Spleen (tissue), 11 donors: ENCODE data around the gene RALGDS. TPM values are rescaled to one million over a fixed set of nuclear protein-coding genes. Genes with fewer than 3 reads are reported as not detected.
"Not testable (repeated sequence)": the region's sequence is repeated elsewhere in the genome, so short reads cannot be mapped to it uniquely, and the experiment has no call there.

Experiments
- DNase-seq: peaks from one replicate; pipeline ENCODE4 v3.0.0-alpha.2; 2020
- H3K27ac ChIP-seq, 8 donors: fragments of 200-600 bp; sonication (generic) in 7 of 8; 1 replicate in 4 of 8; 2 replicates in 4 of 8; pipeline versions ENCODE4 v1.5.0 to v1.8.0; 2016 to 2021; ENCODE audit warnings: inconsistent platforms in 4 of 8, mild to moderate bottlenecking in 4 of 8, moderate library complexity in 1 of 8
- H3K27me3 ChIP-seq, 7 donors: fragments of 200-600 bp; sonication (generic) in 6 of 7; replicated peaks in 1 of 7; 1 replicate in 4 of 7; 2 replicates in 3 of 7; pipeline versions ENCODE4 v1.5.0 to v1.8.0; 2016 to 2021; ENCODE audit warnings: inconsistent platforms in 3 of 7, mild to moderate bottlenecking in 1 of 7
- H3K36me3 ChIP-seq, 6 donors: fragments of 200-600 bp; sonication (generic) in 5 of 6; 1 replicate in 4 of 6; 2 replicates in 2 of 6; pipeline versions ENCODE4 v1.5.0 to v1.8.0; 2016 to 2021; ENCODE audit warnings: inconsistent platforms in 2 of 6
- H3K4me1 ChIP-seq, 6 donors: fragments of 200-600 bp; sonication (generic) in 5 of 6; 1 replicate in 3 of 6; 2 replicates in 3 of 6; pipeline versions ENCODE4 v1.5.0 to v1.8.0; 2016 to 2021; ENCODE audit warnings: inconsistent platforms in 3 of 6
- H3K4me3 ChIP-seq, 8 donors: fragments of 200-600 bp; sonication (generic) in 7 of 8; 1 replicate in 4 of 8; 2 replicates in 4 of 8; pipeline versions ENCODE4 v1.5.0 to v1.8.0; 2016 to 2021; ENCODE audit warnings: inconsistent platforms in 4 of 8, mild to moderate bottlenecking in 4 of 8, moderate library complexity in 2 of 8
- H3K9me3 ChIP-seq, 8 donors: fragments of 200-600 bp; sonication (generic) in 7 of 8; 1 replicate in 4 of 8; 2 replicates in 4 of 8; pipeline versions ENCODE4 v1.5.0 to v1.8.0; 2016 to 2021; ENCODE audit warnings: inconsistent platforms in 4 of 8
- CTCF ChIP-seq, 11 experiments: fragments of 200-600 bp in 7 of 11; fragments of 450-650 bp in 4 of 11; sonication (generic) in 4 of 11; IDR thresholded peaks in 8 of 11; conservative IDR thresholded peaks in 3 of 11; 1 replicate in 7 of 11; 2 replicates in 4 of 11; pipeline versions ENCODE4 v1.4.0 to v1.8.0; 2016 to 2021; ENCODE audit warnings: antibody characterized with exemption in 11 of 11, inconsistent platforms in 4 of 11, mild to moderate bottlenecking in 1 of 11
- POLR2A ChIP-seq, 3 donors: fragments of 450-650 bp; IDR thresholded peaks; one replicate each; pipeline ENCODE4 v1.5.1; 2017; ENCODE audit warnings: antibody characterized with exemption in 3 of 3, mild to moderate bottlenecking in 1 of 3
- POLR2AphosphoS5 ChIP-seq, 3 donors: sonication (generic); formaldehyde crosslinking; IDR thresholded peaks; one replicate each; pipeline ENCODE4 v1.5.1; 2017; ENCODE audit warnings: antibody characterized with exemption in 3 of 3
- WGBS, 5 donors: extraction: QIAGEN DNeasy Blood & Tissue Kit in 3 of 5; methylation state at CpG; one replicate each; pipeline versions ENCODE4 v1.1.5 to v1.1.7; 2013 to 2018; 5-methylcytosine and 5-hydroxymethylcytosine counted together
- intact Hi-C: fragments of 100-400 bp; cut with DNase I; formaldehyde crosslinking; loops from one replicate; pipeline ENCODE4 v1.15.0; 2023; ENCODE audit warnings: low total_unique reads
- polyA plus RNA-seq, 3 donors: library from polyadenylated mRNA; stranded (reverse); fragments of 200-250 nt; gene quantifications; one replicate each; pipeline ENCODE4 v1.2.1, GENCODE V29; 2013
- total RNA-seq, 7 donors: library from RNA; depleted of rRNA in 3 of 7; stranded (reverse); fragments of >200 nt in 3 of 7; fragmentation: NEBNext Ultra II Directional in 4 of 7; extraction: Animal tissue kit (Norgen Biotek cat#: 25700) in 4 of 7; gene quantifications; one replicate each; pipeline versions ENCODE4 v1.1.0 to v1.2.1, GENCODE V29; 2016 to 2021
- donor health status: healthy with polysubstance abuse.
- donor health status: DM: no; HTN: no; CAD: no; lungs with moderate emphysema.
- donor health status: DM: no; HTN: no; CAD: no.
- donor health status: Bipolar disorder and iron deficiency.
- donor health status: healthy.
- donor health status: DM: no; HTN: no; CAD: no.
- donor health status: DM: yes; HTN: yes; CAD: no.

Gene RALGDS
- total and polyA plus RNA-seq, 10 donors, result 21.3 to 74.3 (median 55.8) TPM

- Histone ChIP-seq H3K9me3 (no peaks in the 10 kb centered on the region), H3K36me3 (no peaks in the 10 kb centered on the region), H3K27me3 (no peaks in the 10 kb centered on the region), H3K27ac (no peak overlapping the region), H3K4me1 (no peaks in the 10 kb centered on the region), H3K4me3 (no peak overlapping the region)
- intact Hi-C loops, result no loop called here
- 62 to 77% (median 69%) methylated on average over 4 of the region's 4 CpGs for WGBS, 5 donors
- DNase-seq, result no peak
- TF ChIP-seq POLR2AphosphoS5 (IDR thresholded peaks at IDR 0.05) (no peak), CTCF (IDR thresholded peaks at IDR 0.05 in 8 of 11, conservative IDR thresholded peaks at IDR 0.05 in 3 of 11) (no peak), POLR2A (IDR thresholded peaks at IDR 0.05) (no peak)
Observed at GRCh38 chr9:133075925-133076630, 45.0 kb downstream of the RALGDS start.

GRCh38 chr9:133074111-133074651, 46.9 kb downstream of the RALGDS start:
- Histone ChIP-seq H3K36me3 (no peaks in the 10 kb centered on the region), H3K27ac (no peak overlapping the region), H3K4me1 (no peaks in the 10 kb centered on the region), H3K27me3 (no peaks in the 10 kb centered on the region), H3K4me3 (no peak overlapping the region), H3K9me3 (no peaks in the 10 kb centered on the region)
- no peak for DNase-seq
- 71 to 89% (median 82%) methylated on average over 8 of the region's 8 CpGs for WGBS, 5 donors
- intact Hi-C loops, result no loop called here
- TF ChIP-seq POLR2AphosphoS5 (IDR thresholded peaks at IDR 0.05) (no peak), CTCF (IDR thresholded peaks at IDR 0.05 in 8 of 11, conservative IDR thresholded peaks at IDR 0.05 in 3 of 11) (no peak), POLR2A (IDR thresholded peaks at IDR 0.05) (no peak)

- Histone ChIP-seq H3K9me3 (no peaks in the 10 kb centered on the region), H3K4me1 (no peaks in the 10 kb centered on the region), H3K27me3 (no peaks in the 10 kb centered on the region), H3K4me3 (no peak overlapping the region), H3K36me3 (no peaks in the 10 kb centered on the region), H3K27ac (no peak overlapping the region)
- WGBS, 5 donors, result 76 to 88% (median 83%) methylated on average over 12 of the region's 12 CpGs
- no peak for DNase-seq
- no peak for TF ChIP-seq CTCF (IDR thresholded peaks at IDR 0.05 in 8 of 11, conservative IDR thresholded peaks at IDR 0.05 in 3 of 11)
- no peak for TF ChIP-seq POLR2AphosphoS5 (IDR thresholded peaks at IDR 0.05)
- no peak for TF ChIP-seq POLR2A (IDR thresholded peaks at IDR 0.05)
- intact Hi-C loops, result no loop called here
Observed at GRCh38 chr9:133073086-133074014, 47.7 kb downstream of the RALGDS start.

- H3K36me3 ChIP-seq, DNase-seq, H3K4me3 ChIP-seq, H3K9me3 ChIP-seq, H3K27me3 ChIP-seq, H3K27ac ChIP-seq, H3K4me1 ChIP-seq, intact Hi-C loops: not testable (repeated sequence)
- WGBS, 5 donors, result 83 to 97% (median 90%) methylated on average over 5 of the region's 5 CpGs
Observed at GRCh38 chr9:133072210-133072609, 48.8 kb downstream of the RALGDS start.
